GM19372 (cell line): ENCODE measurements around the gene MEGF6.

Experiments
- ATAC-seq: cut with Tn5 transposase; IDR thresholded peaks from one replicate; pipeline ENCODE4 v1.9.1; 2021; ENCODE audit warnings: mild to moderate bottlenecking, low read depth, moderate library complexity; ENCODE audit not compliant: unreplicated experiment

MEGF6 gene

GRCh38 chr1:3511306-3511705 is 100.0 kb downstream of the MEGF6 start:
- ATAC-seq, result no peak

GRCh38 chr1:3510956-3511250 is 100.4 kb downstream of the MEGF6 start:
- ATAC-seq, result no peak

- no peak for ATAC-seq
Measured at GRCh38 chr1:3510136-3510955, 101.0 kb downstream of the MEGF6 start.

DNA sequence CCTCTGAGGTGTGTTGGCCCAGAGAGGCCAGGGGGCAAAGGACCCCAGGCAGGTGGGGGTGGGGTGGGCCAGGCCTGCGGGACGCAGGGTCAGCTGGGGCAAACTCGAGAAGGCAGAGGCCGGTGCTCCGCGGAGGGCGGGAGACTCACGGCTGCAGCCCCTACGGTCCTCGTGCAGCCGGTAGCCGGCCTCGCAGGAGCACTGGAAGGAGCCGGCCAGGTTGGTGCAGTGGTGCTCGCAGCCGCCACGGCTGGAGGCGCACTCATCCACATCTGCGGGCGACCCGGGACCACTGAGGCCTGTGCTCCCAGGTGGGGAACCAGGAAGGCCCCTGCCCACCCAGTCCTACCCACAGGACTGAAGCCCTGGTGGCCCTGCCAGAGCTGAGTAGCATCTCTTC is 101.6 kb downstream of the MEGF6 start:
- no peak for ATAC-seq

DNA sequence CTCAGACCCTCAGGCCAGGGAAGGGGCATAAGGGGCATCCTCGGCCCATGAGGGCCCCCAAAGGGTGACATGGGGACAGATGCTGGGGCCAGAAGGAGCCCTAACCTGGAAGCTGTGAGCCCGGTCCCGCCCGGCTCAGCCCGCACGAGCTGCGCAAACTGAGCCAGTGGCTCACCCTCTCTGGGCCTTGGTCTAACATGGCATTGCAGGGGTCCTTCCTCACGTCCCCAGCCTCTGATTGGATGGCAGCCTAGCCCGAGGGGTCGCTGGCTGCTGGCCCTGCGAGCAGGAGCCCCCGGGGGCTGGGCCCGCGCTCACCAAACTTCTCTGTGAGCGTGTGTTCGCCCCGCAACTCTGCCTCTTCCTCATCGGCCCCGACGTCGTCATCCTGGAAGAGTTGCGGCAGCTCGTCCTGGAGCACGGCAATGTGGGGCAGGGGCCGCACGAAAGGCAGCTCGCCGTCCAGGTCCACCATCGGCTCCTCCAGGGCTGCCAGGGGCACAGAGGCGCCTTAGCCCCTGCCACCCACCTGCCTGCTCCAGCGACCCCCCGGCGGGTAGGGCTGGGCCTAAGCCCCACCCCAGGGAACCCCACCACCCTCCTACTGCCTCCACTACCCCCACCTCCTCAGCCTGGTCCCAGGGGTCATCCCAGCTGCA is 102.4 kb downstream of the MEGF6 start:
- ATAC-seq, result no peak

DNA sequence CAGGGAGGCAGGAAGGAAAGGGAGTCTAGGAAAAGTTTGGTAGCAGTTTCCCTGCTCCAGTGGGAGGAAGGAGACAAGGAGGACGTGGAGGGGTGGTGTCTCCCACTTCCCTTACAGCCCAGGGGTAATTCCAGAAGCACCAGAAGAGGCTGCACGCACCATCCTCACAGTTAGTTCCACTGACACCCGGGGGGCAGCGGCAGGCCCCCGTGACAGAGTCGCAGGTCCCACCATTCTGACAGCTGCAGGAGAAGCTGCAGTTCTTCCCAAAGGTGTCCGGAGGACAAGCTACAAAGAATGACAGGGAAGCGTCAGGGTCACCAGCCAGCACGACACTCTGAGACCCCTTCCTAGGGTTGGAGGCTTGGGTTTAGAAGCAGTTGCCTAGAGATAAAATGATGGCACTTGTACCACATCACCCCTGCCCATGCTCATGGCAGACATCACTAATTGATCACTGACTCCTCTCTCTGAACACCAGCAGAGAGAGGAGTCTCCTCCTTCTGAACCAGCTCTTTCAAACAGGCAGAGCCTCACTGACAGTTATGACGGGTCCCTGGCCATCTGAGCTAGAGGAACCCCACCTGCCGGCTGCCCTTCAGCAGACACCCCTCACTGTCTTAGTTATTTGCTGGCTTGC is 103.6 kb downstream of the MEGF6 start:
- ATAC-seq, result no peak

GRCh38 chr1:3506943-3507342 is 104.4 kb downstream of the MEGF6 start:
- no peak for ATAC-seq

- ATAC-seq, result no peak
Measured at GRCh38 chr1:3506041-3506440, 105.3 kb downstream of the MEGF6 start.

GRCh38 chr1:3505161-3505560 is 106.1 kb downstream of the MEGF6 start:
- ATAC-seq, result no peak

GRCh38 chr1:3504822-3505153 is 106.5 kb downstream of the MEGF6 start:
- ATAC-seq, result no peak

DNA sequence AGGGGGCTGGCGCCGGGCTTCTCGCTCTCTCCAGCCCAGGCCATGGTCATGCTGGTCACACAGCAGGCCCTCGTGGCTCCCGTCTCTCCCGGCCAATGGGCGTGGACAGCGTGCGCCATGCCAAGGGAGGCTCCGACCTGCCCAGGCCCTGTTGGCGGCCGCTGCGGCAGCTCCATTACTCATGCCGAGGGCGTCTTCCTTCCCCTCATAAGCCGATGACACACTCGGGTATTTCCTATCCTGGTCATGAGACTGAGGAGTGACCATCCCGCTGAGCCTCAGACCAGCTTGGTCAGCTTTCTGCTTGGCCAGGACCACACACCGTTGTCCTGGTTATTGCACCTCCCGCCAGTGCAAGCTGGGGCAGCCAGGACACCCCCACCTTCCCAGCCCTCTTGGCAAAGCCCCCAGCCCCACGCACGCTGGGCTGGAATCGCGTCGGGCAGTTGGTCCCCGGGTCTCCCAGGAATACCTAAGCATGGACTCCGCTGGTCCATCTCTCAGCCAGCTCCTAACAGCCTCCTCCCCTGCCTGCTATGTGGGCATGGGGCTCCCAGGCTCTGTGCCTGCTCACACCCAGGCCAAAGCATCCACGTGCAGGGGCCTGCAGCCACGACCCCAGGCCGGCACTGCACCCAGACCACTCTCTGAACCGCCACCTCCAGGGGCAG is 107.0 kb downstream of the MEGF6 start:
- no peak for ATAC-seq

- ATAC-seq, result no peak
Measured at GRCh38 chr1:3503525-3503886, 107.8 kb downstream of the MEGF6 start.

- ATAC-seq, result no peak
Measured at GRCh38 chr1:3502641-3503524, 108.4 kb downstream of the MEGF6 start.

DNA sequence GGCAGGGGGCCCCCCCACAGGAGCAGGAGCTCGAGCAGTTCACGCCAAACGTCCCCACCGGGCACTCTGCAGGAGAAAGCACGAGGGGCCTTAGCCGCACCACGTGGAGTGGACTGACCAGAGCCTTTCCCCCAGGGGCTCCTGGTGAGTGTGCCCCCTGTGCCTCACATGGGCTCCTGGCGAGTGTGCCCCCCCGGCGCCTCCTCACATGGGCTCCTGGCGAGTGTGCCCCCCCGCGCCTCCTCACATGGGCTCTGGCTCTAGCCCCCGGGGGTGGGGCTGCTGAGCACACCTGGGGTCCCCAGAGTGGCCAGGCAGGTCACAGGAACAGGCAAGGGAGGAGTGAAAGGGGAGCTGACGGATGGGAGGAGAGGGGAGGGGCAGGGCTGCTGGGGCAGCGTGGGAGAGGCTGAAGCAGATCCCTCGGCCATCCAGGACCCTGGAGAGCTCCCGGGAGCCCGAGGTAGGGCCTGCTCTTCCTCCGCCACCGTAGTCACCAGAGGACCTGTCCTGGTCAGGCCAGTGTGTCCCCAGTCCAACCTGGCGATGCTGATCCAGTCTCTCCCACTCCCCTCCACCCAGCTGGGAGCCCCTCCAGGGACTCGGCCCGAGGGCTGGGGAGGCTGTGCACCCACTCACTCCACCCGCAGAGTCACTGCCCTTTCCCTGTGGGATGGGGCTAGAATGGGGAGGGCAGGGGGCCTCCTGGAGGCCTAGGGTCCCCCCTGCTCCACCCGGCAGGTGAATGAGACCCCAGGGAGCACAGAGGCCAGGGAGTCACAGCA is 109.3 kb downstream of the MEGF6 start:
- no peak for ATAC-seq

DNA sequence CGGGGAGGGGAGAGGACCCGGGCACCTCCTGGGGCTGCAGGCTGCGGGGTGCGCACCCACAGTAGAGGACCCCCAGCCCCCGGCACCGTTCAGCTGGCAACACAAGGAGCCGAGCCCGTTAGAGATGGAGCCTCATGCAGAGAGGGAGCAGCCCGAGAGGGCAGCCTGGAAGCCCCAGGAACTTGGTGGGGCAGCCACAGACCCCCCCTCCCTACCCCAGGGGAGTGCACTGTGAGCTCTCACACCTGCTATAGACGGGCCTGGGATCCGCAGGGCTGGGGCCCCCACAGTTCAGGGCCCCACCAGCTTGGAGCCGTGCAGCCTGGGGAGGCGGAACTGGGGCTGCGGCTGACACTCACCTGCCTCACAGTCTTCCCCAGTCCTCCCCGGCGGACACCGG is 109.9 kb downstream of the MEGF6 start:
- ATAC-seq, result no peak

- no peak for ATAC-seq
Measured at GRCh38 chr1:3500265-3500835, 111.0 kb downstream of the MEGF6 start.

DNA sequence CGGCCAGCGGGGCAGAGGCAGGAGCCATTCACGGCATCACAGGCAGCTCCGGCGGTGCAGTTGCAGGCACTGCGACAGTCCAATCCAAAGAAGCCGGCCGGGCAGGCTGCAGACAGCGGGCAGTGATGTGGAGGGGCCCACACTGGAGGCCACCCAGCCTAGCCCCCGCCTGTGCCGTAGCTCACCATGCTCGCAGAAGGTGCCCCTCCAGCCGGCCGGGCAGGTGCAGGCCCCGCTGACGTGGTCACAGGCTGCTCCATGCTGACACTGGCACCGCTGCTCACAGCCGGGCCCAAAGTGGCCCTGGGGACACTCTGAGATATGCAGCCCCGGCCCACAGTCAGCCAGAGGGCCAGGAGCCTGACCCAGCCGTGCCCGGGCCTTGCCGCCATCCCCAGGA is 111.7 kb downstream of the MEGF6 start:
- ATAC-seq, result no peak

- no peak for ATAC-seq
Measured at GRCh38 chr1:3498986-3499385, 112.3 kb downstream of the MEGF6 start.

DNA sequence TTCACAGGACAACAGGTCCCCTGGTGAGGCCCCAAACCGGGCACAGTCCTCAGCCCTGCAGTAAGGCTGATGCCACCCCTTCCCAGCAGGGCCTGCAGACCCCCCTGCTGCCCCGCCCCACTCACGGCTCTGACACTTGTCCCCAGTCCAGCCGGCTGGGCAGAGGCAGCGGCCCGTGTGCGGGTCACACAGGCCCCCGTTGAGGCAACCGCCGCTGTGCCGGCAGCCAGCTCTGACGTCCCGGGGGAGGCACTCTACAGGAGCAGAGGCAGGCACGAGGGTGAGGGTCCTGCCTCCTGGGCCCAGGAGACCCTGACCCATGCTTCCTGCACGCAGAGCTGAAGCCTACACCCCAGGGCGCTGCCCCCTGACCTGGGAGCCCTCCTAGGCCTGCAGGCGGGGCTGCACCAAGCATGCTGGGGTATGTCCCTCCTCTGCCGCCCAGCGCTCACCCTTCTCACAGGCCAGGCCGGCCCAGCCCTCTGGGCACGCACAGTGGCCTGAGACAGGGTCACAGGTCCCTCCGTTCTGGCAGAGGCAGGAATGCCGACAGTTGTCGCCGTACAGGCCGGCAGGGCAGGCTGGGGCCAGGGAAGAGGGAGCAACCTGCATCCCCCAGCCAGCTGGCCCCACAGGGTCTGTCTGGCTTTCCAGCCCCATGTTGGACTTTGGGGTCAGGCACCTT is 112.9 kb downstream of the MEGF6 start:
- ATAC-seq, result no peak
